NCI-H2107 treated with DMSO at 0.1 percent for 48 hours (cell line): Measurements from ENCODE around the gene URAD.

Experiments used
- DNase-seq: peaks from one replicate; lab custom pipeline; 2025; ENCODE audit not compliant: unreplicated experiment; lab: John Stamatoyannopoulos, UW

URAD gene

GRCh38 chr13:27960362-27961226 is 27.9 kb downstream of the URAD start:
- peak; percentile 9 for DNase-seq

GRCh38 chr13:27959976-27960361 is 28.5 kb downstream of the URAD start:
- DNase-seq: no peak

GRCh38 chr13:27956576-27957300 is 31.8 kb downstream of the URAD start:
- DNase-seq: no peak

- DNase-seq: no peak
Observed at GRCh38 chr13:27955014-27955591, 33.4 kb downstream of the URAD start.

- DNase-seq: no peak
Observed at GRCh38 chr13:27954406-27954851, 34.1 kb downstream of the URAD start.

GRCh38 chr13:27953676-27954405 is 34.7 kb downstream of the URAD start:
- no peak for DNase-seq

- no peak for DNase-seq
Observed at GRCh38 chr13:27952876-27953675, 35.4 kb downstream of the URAD start.

GRCh38 chr13:27942972-27943371 is 45.5 kb downstream of the URAD start:
- no peak for DNase-seq

GRCh38 chr13:27933580-27934328 is 54.7 kb downstream of the URAD start:
- no peak for DNase-seq

GRCh38 chr13:27933118-27933517 is 55.4 kb downstream of the URAD start:
- no peak for DNase-seq

- DNase-seq: no peak
Observed at GRCh38 chr13:27929868-27930267, 58.6 kb downstream of the URAD start.

GRCh38 chr13:27928805-27929753 is 59.4 kb downstream of the URAD start:
- DNase-seq: no peak

GRCh38 chr13:27928353-27928804 is 60.1 kb downstream of the URAD start:
- no peak for DNase-seq
